A549 (cell line): ENCODE data around the gene TEX35.

Source experiments
- CHD2 ChIP-seq: fragments of 150-350 bp; IDR thresholded peaks from 2 replicates; pipeline ENCODE4 v1.6.1; 2014; ENCODE audit warnings: low read length; ENCODE audit not compliant: partially characterized antibody
- MYC ChIP-seq: IDR thresholded peaks from 2 replicates; pipeline ENCODE4 v1.6.1; 2012; ENCODE audit warnings: mild to moderate bottlenecking, inconsistent platforms, low read length, improper control_type of control experiment, borderline replicate concordance
- NR3C1 ChIP-seq: fragments of >200 bp; sonication (Bioruptor Twin); formaldehyde crosslinking; IDR thresholded peaks from 3 replicates; pipeline ENCODE4 v1.6.1; 2017
- POLR2A ChIP-seq: IDR thresholded peaks from 2 replicates; pipeline ENCODE4 v1.6.1; 2012; ENCODE audit warnings: mild to moderate bottlenecking, low read length
- SREBF2 ChIP-seq: fragments of 450-650 bp; IDR thresholded peaks from 2 replicates; pipeline ENCODE4 v1.6.1; 2014; ENCODE audit warnings: mild to moderate bottlenecking, moderate library complexity
- TF ChIP-seq, protein P1 (sequence below): fragments of >200 bp; sonication (Bioruptor Twin); formaldehyde crosslinking; IDR thresholded peaks from 3 replicates; pipeline ENCODE4 v1.5.1; 2016

GRCh38 chr1:178528953-178529335 lies 16.0 kb downstream of the TEX35 start:
- TF ChIP-seq SREBF2 (no peak), CHD2 (no peak), NR3C1 (no peak), MYC (no peak), POLR2A (no peak)
- TF ChIP-seq, protein P1, sequence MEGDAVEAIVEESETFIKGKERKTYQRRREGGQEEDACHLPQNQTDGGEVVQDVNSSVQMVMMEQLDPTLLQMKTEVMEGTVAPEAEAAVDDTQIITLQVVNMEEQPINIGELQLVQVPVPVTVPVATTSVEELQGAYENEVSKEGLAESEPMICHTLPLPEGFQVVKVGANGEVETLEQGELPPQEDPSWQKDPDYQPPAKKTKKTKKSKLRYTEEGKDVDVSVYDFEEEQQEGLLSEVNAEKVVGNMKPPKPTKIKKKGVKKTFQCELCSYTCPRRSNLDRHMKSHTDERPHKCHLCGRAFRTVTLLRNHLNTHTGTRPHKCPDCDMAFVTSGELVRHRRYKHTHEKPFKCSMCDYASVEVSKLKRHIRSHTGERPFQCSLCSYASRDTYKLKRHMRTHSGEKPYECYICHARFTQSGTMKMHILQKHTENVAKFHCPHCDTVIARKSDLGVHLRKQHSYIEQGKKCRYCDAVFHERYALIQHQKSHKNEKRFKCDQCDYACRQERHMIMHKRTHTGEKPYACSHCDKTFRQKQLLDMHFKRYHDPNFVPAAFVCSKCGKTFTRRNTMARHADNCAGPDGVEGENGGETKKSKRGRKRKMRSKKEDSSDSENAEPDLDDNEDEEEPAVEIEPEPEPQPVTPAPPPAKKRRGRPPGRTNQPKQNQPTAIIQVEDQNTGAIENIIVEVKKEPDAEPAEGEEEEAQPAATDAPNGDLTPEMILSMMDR, result no peak
